Activated T-cell treated with anti-CD3 and anti-CD28 coated beads for 24 hours (primary cell): ENCODE measurements around the gene SNX21.
A peak's percentile ranks its signal among the peaks of the same experiment; 100 is the strongest.
"Not testable (repeated sequence)": the region's sequence is repeated elsewhere in the genome, so short reads cannot be mapped to it uniquely, and the experiment has no call there.

Experiments
- DNase-seq: peaks from one replicate; pipeline ENCODE4 v3.0.0-alpha.2; 2020; ENCODE audit warnings: low read depth

SNX21 gene

GRCh38 chr20:45822857-45823256 is 10.7 kb upstream of the SNX21 start:
- DNase-seq, result no peak

- peak; percentile 33 for DNase-seq
These were observed 9.4 kb upstream of the SNX21 start for GRCh38 chr20:45823949-45824835.

- no peak for DNase-seq
These were observed 7.1 kb upstream of the SNX21 start for GRCh38 chr20:45826381-45827019.

DNA sequence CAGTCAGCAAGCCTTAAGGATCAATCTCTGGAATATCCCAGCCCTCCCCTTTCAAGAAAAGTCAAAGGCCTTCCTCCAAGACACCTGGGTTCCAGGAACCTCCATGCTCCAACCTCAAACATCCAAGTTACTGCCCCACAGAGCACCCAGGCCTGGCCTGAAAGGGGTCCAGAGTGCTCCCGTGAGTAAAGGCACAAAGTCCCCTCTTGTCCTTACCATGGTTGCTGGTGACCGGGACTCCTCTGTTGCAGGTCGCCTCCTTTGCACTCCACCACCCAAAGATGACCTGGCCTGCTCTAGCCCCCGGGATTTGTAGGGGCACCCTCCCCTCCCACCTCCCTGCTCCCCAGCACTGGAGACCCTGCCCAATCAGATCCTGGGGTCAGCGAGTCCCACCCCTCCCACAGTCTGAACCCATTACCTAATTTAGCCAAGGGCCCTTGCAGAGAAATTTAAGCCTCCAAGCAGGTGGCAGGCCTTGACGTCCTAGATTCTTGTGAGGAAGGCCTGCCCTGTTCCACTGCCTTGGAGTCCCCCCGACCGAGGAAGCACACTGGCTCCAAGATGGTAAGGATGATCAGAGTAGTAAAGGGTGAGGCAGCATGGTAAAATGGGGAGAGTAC is 6.5 kb upstream of the SNX21 start, which contains the start of gene TNNC2:
TNNC2 (minus strand) TSS at position 283 of the 623 bp plus-strand sequence; CDS start at position 219, 64 bp downstream.
- DNase-seq, result no peak

DNA sequence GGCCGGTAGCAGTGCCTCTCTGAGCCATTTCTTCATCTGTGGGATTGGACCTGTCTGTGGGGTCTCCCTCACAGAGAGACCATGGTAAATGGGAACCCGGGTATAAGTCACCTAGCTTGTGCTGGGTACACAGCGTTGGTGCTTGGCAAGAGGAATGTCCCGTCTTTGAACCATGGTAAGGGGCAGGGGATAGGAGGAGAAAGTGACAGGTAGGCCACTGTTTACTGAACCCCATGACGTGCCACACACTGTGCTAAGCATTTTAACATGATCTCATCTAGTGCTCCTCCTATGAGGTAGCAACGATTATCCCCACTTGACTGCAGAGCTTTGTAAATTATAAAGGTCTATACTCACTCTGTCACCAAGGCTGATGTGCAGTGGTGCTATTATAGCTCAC is 5.9 kb upstream of the SNX21 start:
- no peak for DNase-seq

GRCh38 chr20:45828589-45828988 is 5.0 kb upstream of the SNX21 start:
- DNase-seq, result no peak

DNA sequence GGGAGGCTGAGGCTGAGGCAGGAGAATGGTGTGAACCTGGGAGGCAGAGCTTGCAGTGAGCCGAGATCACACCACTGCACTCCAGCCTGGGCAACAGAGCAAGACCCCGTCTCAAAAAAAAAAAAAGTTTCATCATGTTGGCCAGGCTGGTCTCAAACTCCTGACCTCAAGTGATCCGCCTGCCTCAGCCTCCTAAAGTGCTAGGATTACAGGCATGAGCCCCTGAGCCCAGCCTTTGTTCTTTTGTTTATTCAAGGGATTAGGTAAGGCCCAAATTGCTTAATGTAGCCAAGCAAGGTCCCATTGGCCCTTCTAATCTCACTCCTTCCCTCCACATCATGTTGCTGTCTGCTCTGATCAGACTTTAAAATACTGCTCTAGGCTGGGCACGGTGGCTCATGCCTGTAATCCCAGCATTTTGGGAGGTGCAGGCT is 3.9 kb upstream of the SNX21 start:
- not testable (repeated sequence) for DNase-seq

DNA sequence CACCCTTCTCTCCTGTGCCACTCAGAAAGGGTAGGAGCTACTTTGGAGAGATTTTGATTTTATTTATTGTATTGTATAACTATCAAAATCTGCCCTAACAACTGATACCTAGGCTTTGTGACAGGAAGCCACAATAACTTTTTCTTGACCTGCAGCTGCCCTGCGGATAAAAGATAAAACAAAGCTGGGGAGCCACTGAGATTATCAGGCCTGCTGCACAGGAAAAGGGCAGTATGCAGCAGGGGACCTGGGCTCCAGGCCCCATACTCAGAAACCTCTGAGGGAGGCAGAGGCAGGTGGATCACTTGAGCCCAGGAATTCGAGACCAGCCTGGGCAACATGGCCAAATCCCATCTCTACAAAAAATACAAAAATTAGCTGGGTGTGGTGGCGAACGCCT is 980 bp upstream of the SNX21 start:
- DNase-seq, result no peak

DNA sequence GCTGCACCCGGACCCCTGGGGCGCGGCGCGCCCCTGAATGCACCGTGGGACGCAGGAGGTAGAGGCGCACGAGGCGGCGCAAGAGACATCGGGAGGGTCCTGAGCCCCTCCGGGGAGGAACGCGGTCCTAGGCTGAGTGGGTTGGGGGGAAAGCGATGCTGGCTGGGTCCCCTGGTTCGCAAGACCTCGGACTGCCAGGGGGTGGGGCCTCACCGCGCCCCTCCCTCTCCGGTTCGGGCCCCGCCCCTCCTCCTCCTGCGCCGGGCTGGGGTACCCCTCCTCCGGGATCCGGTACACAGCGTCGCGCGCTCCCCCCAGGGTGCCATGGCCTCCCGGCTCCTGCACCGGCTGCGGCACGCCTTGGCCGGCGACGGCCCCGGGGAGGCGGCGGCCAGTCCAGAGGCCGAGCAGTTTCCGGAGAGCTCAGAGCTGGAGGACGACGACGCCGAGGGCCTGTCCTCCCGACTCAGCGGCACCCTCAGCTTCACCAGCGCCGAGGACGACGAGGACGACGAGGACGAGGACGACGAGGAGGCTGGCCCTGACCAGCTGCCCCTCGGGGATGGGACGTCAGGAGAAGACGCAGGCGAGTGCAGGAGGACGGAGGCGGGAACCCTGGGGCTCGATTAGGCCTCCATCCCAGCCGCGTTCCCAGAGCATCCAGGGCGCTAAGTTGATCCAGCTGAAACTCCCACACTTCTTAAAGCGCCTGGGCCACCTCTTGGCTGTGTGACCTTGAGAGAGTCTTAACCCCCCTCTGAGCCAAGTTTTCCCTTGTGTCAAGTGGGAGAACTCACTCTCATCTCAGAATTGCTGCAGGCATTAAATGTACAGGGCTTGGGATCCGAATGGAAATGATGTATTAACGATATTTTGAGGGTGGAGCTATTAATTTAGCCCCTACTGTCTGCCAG is 541 bp downstream of the SNX21 start:
- DNase-seq, result peak; percentile 24

GRCh38 chr20:45834797-45835161 is 1.2 kb downstream of the SNX21 start:
- no peak for DNase-seq

DNA sequence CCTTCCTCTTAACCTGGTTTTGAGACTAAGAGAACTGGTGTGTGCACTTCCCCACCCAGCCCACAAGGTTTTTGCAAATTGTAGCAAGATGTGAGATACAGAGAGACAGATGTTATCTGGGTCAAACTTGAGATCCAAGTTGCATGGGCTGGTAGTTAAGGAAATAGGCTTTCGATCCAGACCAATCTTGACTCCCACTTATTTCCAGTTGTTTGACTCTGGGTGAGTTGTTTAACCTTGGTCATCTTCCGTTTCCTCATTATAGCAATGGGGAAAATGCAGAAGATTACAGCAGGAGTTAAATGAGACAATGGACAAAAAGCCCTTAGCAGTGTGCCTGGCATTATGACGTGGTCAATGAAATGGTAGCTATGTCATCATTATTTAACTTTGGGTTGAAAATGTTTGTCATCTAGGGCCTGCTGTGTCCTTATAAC is 1.7 kb downstream of the SNX21 start:
- DNase-seq, result no peak

- no peak for DNase-seq
These were observed 2.2 kb downstream of the SNX21 start for GRCh38 chr20:45835825-45836224.

- no peak for DNase-seq
These were observed 3.2 kb downstream of the SNX21 start for GRCh38 chr20:45836841-45837240.

GRCh38 chr20:45840700-45841198 is 7.2 kb downstream of the SNX21 start:
- no peak for DNase-seq

GRCh38 chr20:45841407-45842129 is 8.0 kb downstream of the SNX21 start:
- DNase-seq, result no peak

GRCh38 chr20:45842169-45842812 is 8.7 kb downstream of the SNX21 start:
- DNase-seq, result no peak

GRCh38 chr20:45843506-45843905 is 9.9 kb downstream of the SNX21 start:
- DNase-seq, result no peak

GRCh38 chr20:45845452-45845851 is 11.9 kb downstream of the SNX21 start:
- DNase-seq, result no peak

DNA sequence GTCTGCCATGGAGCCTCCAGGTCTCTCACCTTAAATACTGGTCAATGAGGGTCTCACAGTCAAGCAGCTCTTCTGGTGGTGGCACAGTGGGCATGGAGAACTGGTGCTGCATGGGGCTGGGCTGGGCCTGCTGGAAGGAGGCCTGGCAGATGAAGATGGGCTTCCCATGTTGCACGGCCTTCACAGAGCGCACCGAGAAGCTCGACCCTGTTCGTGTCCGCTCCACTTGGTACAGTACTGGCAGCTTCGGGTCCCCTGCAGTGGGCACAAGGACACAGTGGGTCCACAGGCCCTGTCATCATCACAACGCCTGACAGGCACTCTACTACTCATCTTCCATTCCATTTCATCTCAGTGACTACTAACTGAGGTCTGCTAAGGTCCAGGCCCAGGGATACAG is 14.8 kb downstream of the SNX21 start:
- no peak for DNase-seq

GRCh38 chr20:45848969-45849582 is 15.5 kb downstream of the SNX21 start:
- DNase-seq, result no peak
